Endothelial cell of umbilical vein (primary cell): ENCODE results near the gene FRMD5. TPM values are rescaled to one million over a fixed set of nuclear protein-coding genes. Genes with fewer than 3 reads are reported as not detected.

Source experiments
- BruUV-seq: library from RNA; stranded (reverse); fragments of 400-500 nt; replicated peaks from 2 replicates; lab custom pipeline; 2021; lab: Mats Ljungman, UMichigan
- CTCF ChIA-PET: fragments of 300-600, 350-600 bp; sonication (Branson Sonifier 250); formaldehyde crosslinking; loops from one replicate; lab custom pipeline; 2021; ENCODE audit warnings: antibody characterized with exemption, inconsistent platforms; lab: Charles Lee
- POLR2A ChIA-PET: fragments of 300-600, 350-600 bp; sonication (Branson Sonifier 250); formaldehyde crosslinking; loops from one replicate; lab custom pipeline; 2021; ENCODE audit warnings: antibody characterized with exemption, inconsistent platforms; lab: Charles Lee
- DNase-seq: peaks from one replicate; pipeline ENCODE4 v3.0.0-alpha.2; 2011; ENCODE audit warnings: low read depth, low spot score
- FAIRE-seq: peaks from 2 replicates; lab custom pipeline; 2011; peaks lifted over from hg19 to GRCh38; lab: Jason Lieb, UNC
- H2AFZ ChIP-seq: 2 replicates; pipeline ENCODE4 v1.6.0; 2012; ENCODE audit warnings: low read depth, low read length, control low read depth, inconsistent platforms
- H3K27ac ChIP-seq: 2 replicates; pipeline ENCODE4 v1.5.1; 2011; ENCODE audit warnings: low read depth, mild to moderate bottlenecking, control low read depth, low read length, moderate library complexity; ENCODE audit not compliant: insufficient read depth
- H3K27me3 ChIP-seq, 2 experiments: 2 replicates each; pipeline versions ENCODE4 v1.6.0 to v1.6.1; 2011; ENCODE audit warnings: low read length in 2 of 2, mixed read lengths in 1 of 2; ENCODE audit not compliant: control insufficient read depth in 2 of 2, insufficient read depth in 2 of 2
- H3K36me3 ChIP-seq, 2 experiments: 2 replicates in 1 of 2; 3 replicates in 1 of 2; pipeline ENCODE4 v1.5.1; 2011; ENCODE audit warnings: low read length in 2 of 2, mild to moderate bottlenecking in 1 of 2, moderate library complexity in 1 of 2; ENCODE audit not compliant: control insufficient read depth in 2 of 2, insufficient read depth in 2 of 2; ENCODE audit errors: extremely low read depth in 1 of 2
- H3K4me1 ChIP-seq: 3 replicates; pipeline ENCODE4 v1.5.1; 2011; ENCODE audit warnings: mild to moderate bottlenecking, low read length; ENCODE audit not compliant: control insufficient read depth, insufficient read depth; ENCODE audit errors: extremely low read depth
- H3K4me2 ChIP-seq: 2 replicates; pipeline ENCODE4 v1.6.1; 2011; ENCODE audit warnings: low read length, control low read depth, mixed read lengths; ENCODE audit not compliant: insufficient read depth
- H3K4me3 ChIP-seq, 3 experiments: fragments of 200-600 bp in 1 of 3; sonication (generic), shearing (Covaris generic) in 1 of 3; replicated peaks in 1 of 3; 2 replicates each; pipeline ENCODE4 v1.5.1; 2011 to 2016; ENCODE audit warnings: control low read depth in 3 of 3, low read length in 3 of 3, mild to moderate bottlenecking in 2 of 3, inconsistent platforms in 1 of 3, low read depth in 1 of 3, moderate library complexity in 1 of 3; ENCODE audit not compliant: insufficient read depth in 1 of 3
- H3K79me2 ChIP-seq: 2 replicates; pipeline ENCODE4 v1.6.0; 2012; ENCODE audit warnings: low read length, inconsistent platforms; ENCODE audit not compliant: control insufficient read depth, insufficient read depth
- H3K9ac ChIP-seq: replicated peaks from 2 replicates; pipeline ENCODE3; 2011; ENCODE audit warnings: low read length, control low read depth; ENCODE audit not compliant: insufficient read depth; ENCODE audit errors: extremely low read depth
- H3K9me1 ChIP-seq: replicated peaks from 3 replicates; pipeline ENCODE4 v1.6.0; 2011; ENCODE audit warnings: mild to moderate bottlenecking, low read length; ENCODE audit not compliant: control insufficient read depth, insufficient read depth; ENCODE audit errors: extremely low read depth
- H3K9me3 ChIP-seq: replicated peaks from 2 replicates; pipeline ENCODE4 v1.5.1; 2012; ENCODE audit warnings: low read length, inconsistent platforms; ENCODE audit not compliant: control insufficient read depth, insufficient read depth
- H4K20me1 ChIP-seq: replicated peaks from 2 replicates; pipeline ENCODE3; 2011; ENCODE audit warnings: mild to moderate bottlenecking, low read length; ENCODE audit not compliant: control insufficient read depth, insufficient read depth; ENCODE audit errors: extremely low read depth
- EZH2 ChIP-seq: IDR thresholded peaks from 2 replicates; pipeline ENCODE4 v1.6.1; 2012; ENCODE audit warnings: borderline replicate concordance, low read depth, mild to moderate bottlenecking, moderate library complexity, low read length, inconsistent platforms; ENCODE audit not compliant: severe bottlenecking
- FOS ChIP-seq: IDR thresholded peaks from 2 replicates; pipeline ENCODE4 v1.6.1; 2011; ENCODE audit warnings: mild to moderate bottlenecking, low read length, moderate library complexity, borderline replicate concordance; ENCODE audit not compliant: insufficient read depth
- GATA2 ChIP-seq: IDR thresholded peaks from 2 replicates; pipeline ENCODE4 v1.7.0; 2011; ENCODE audit warnings: low read depth, mild to moderate bottlenecking, moderate library complexity, mixed read lengths, low read length; ENCODE audit not compliant: insufficient read length, insufficient read depth
- JUN ChIP-seq: IDR thresholded peaks from 2 replicates; pipeline ENCODE4 v1.6.1; 2011; ENCODE audit warnings: borderline replicate concordance, low read depth; ENCODE audit not compliant: insufficient read length, insufficient read depth
- MYC ChIP-seq: IDR thresholded peaks from one replicate; pipeline ENCODE4 v1.6.1; 2011; ENCODE audit warnings: mild to moderate bottlenecking, low read depth, low read length
- POLR2A ChIP-seq: IDR thresholded peaks from 2 replicates; pipeline ENCODE4 v1.6.1; 2012; ENCODE audit warnings: low read depth, mild to moderate bottlenecking, control low read depth, low read length
- POLR2AphosphoS5 ChIP-seq: IDR thresholded peaks from 2 replicates; pipeline ENCODE4 v1.6.1; 2012; ENCODE audit warnings: low read depth, mild to moderate bottlenecking, control low read depth, low read length, moderate library complexity; ENCODE audit not compliant: insufficient read depth
- dilution Hi-C: fragments of 300-500 bp; cut with MboI; formaldehyde crosslinking; loops from one replicate; pipeline ENCODE4 v1.15.0; 2019; ENCODE audit warnings: low sequenced_read_pairs; ENCODE audit not compliant: extremely low pct_ligation_motif_present
- intact Hi-C: fragments of 100-400 bp; cut with micrococcal nuclease; formaldehyde crosslinking; loops from one replicate; pipeline ENCODE4 v1.10.0; 2022
- polyA plus RNA-seq, 4 experiments: library from polyadenylated mRNA; depleted of rRNA in 3 of 4; stranded (reverse) in 3 of 4; unstranded in 1 of 4; fragments of >200 nt; gene quantifications; 2 replicates each; pipeline versions ENCODE4 v1.2.1 to v1.2.3, GENCODE V29; 2011 to 2012; ENCODE audit warnings: missing spikeins in 1 of 4
- total RNA-seq: library from RNA; stranded (reverse); gene quantifications from 2 replicates; pipeline ENCODE4 v1.2.3, GENCODE V29; 2021
- TF ChIP-seq, protein P1 (sequence below), 2 donors: IDR thresholded peaks; 1 replicate in 1 of 2; 2 replicates in 1 of 2; pipeline ENCODE4 v1.5.1; 2011; ENCODE audit warnings: low read length in 2 of 2, mild to moderate bottlenecking in 2 of 2, moderate library complexity in 2 of 2, control low read depth in 1 of 2, inconsistent platforms in 1 of 2, low read depth in 1 of 2; ENCODE audit not compliant: insufficient read depth in 1 of 2; ENCODE audit errors: extremely low read depth in 1 of 2
- TF ChIP-seq, protein P2 (sequence below): IDR thresholded peaks from 2 replicates; pipeline ENCODE4 v1.6.1; 2011; ENCODE audit not compliant: insufficient read depth, insufficient read length

Gene FRMD5
- total and polyA plus RNA-seq, 2 donors (not counting 3 experiments of a cell fraction or from before 2014, with no cell fraction given), result 16.7 to 20.2 TPM

DNA sequence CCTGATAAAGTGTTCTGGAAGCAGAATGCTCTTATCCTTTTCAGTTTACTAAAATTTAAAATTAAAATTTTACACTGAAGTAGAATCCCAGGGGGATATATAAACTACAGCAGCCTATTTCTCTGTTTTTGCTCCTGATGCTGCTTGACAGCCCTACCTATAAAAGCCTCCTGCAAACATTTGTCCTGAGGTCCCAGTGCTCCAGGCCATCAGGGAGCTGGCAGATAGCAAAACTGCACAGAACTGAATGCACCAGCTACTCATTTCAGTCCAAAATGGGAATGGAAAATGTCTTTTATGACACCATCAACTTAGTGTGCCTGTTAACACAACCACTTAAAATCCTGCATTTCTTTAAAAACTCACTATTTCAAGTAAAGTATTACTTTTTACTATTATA, 50.1 kb downstream of the FRMD5 start:
- CTCF ChIA-PET, result interaction anchor here (1.3 kb wide), 1 partner anchor 15 kb away, joined by 3 read pairs; no protein-coding TSS in a partner anchor
- Histone ChIP-seq H3K27ac (no peak overlapping the region), H3K9me1 (no peaks in the 10 kb centered on the region), H3K4me2 (no peak overlapping the region), H3K4me3 (no peak overlapping the region), H3K79me2 (no peaks in the 10 kb centered on the region), H3K9ac (no peak overlapping the region), H3K4me1 (no peaks in the 10 kb centered on the region), H4K20me1 (no peaks in the 10 kb centered on the region), H2AFZ (no peak overlapping the region), H3K27me3 (no peaks in the 10 kb centered on the region), H3K36me3 (no peaks in the 10 kb centered on the region), H3K9me3 (no peaks in the 10 kb centered on the region)
- intact Hi-C loops, result no loop called here
- no peak for FAIRE-seq
- no peak for DNase-seq
- no TSS peak for BruUV-seq
- TF ChIP-seq JUN (no peak), MYC (no peak), POLR2A (no peak), POLR2AphosphoS5 (no peak), GATA2 (no peak), FOS (no peak), EZH2 (no peak)
- TF ChIP-seq, protein P1, sequence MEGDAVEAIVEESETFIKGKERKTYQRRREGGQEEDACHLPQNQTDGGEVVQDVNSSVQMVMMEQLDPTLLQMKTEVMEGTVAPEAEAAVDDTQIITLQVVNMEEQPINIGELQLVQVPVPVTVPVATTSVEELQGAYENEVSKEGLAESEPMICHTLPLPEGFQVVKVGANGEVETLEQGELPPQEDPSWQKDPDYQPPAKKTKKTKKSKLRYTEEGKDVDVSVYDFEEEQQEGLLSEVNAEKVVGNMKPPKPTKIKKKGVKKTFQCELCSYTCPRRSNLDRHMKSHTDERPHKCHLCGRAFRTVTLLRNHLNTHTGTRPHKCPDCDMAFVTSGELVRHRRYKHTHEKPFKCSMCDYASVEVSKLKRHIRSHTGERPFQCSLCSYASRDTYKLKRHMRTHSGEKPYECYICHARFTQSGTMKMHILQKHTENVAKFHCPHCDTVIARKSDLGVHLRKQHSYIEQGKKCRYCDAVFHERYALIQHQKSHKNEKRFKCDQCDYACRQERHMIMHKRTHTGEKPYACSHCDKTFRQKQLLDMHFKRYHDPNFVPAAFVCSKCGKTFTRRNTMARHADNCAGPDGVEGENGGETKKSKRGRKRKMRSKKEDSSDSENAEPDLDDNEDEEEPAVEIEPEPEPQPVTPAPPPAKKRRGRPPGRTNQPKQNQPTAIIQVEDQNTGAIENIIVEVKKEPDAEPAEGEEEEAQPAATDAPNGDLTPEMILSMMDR (IDR thresholded peaks at IDR 0.05; ENCODE audit: extremely low read depth in 1 of 2, insufficient read depth in 1 of 2, low read depth in 1 of 2, low read length in 2 of 2), result no peak
- TF ChIP-seq, protein P2, sequence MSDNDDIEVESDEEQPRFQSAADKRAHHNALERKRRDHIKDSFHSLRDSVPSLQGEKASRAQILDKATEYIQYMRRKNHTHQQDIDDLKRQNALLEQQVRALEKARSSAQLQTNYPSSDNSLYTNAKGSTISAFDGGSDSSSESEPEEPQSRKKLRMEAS, result no peak
- POLR2A ChIA-PET, result no interaction called here
- dilution Hi-C loops, result no loop called here
